GM19240 (cell line): Measurements from ENCODE around the gene AGAP2.
"Not testable (repeated sequence)": the region's sequence is repeated elsewhere in the genome, so short reads cannot be mapped to it uniquely, and the experiment has no call there.

ENCODE experiments used
- DNase-seq: peaks from one replicate; pipeline ENCODE4 v3.0.0; 2011; ENCODE audit warnings: low spot score; ENCODE audit not compliant: insufficient read length

Gene AGAP2

DNA sequence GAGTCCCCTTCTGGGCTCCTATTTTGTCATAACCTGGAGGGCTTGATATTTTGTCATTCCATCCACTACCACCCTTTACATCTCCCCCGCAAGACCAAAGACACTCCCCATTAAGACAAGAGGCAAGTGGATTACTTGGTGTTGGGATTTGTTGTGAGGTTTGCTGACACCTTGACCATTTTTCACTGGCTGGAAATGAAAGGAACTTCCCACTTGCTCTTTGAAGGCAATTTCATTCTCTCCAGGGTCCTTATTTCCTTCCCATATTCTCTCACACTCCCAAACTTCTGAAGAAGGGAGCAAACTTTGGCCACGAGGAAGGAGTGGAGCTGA is 14.9 kb downstream of the AGAP2 start:
- DNase-seq: no peak

DNA sequence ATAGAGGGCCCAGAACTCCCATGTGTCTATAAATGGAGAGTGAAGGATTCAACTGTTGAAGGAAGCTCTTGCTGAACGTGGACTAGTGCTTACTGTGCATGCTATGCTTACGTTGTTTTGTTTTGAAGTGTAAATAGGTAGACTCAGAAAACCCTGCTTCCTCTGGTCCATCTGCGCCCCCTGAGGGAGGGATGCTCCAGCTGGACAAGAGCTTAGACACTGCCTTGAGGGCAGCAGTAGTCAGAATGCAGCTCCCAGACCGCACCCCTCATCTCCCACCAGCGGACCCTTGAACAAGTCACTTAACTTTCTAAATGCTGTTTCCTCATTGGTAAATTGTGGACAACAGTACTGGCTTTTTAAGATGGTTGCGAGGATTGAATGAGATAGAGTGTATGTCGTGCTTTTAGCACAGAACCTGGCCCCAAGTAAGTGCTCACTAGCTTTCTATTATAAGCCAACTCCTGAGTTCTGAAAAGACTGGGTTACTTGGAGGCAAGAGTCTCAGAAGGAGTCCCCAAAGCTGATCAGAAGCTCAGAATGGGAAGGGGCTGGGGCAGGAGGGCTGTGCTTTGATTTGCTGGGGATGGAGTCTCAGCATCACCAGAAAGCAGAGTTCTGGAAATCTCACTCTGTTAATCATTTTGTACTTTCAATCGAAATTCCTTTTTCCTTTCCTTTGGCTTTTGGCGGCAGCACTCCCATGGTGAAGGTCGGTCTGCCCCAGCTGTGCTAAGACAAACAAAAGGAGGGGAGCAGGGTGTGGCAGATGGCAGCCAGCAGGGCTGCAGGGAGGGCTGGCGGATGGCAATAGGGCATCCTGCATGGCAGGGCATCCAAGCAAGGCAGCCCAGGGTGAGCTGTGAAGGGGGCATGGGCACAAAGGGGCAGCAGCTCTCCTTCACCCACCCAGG is 15.6 kb downstream of the AGAP2 start:
- DNase-seq: no peak

DNA sequence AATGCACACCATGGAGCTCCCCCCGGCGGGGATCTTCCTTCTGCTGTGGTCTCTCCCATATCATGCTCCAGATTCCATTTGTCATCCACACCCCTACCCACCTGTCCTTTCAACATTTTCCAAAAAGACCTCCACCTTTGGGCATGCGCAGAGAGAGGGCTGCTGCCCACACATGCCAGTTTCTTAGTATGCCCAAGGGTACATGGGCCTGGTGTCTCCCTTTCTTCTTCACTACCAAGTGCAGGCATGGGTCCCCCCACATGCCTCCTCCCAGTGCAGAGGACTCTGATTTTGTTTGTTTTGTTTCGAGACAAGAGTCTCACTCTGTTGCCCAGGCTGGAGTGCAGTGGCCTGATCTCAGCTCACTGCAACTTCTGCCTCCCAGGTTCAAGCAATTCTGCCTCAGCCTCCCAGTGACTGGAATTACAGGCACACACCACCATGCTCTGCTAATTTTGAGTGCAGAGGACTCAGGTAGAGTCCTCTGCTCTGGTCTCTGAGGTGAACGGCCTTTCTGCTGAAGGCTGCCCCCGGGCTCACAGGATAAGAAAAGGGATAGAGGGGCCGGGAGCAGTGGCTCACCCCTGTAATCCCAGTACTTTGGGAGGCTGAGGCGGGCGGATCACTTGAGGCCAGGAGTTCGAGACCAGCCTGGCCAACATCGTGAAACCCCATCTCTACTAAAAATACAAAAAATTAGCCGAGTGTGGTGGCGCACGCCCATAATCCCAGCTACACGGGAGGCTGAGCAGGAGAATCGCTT is 16.5 kb downstream of the AGAP2 start:
- not testable (repeated sequence) for DNase-seq

DNA sequence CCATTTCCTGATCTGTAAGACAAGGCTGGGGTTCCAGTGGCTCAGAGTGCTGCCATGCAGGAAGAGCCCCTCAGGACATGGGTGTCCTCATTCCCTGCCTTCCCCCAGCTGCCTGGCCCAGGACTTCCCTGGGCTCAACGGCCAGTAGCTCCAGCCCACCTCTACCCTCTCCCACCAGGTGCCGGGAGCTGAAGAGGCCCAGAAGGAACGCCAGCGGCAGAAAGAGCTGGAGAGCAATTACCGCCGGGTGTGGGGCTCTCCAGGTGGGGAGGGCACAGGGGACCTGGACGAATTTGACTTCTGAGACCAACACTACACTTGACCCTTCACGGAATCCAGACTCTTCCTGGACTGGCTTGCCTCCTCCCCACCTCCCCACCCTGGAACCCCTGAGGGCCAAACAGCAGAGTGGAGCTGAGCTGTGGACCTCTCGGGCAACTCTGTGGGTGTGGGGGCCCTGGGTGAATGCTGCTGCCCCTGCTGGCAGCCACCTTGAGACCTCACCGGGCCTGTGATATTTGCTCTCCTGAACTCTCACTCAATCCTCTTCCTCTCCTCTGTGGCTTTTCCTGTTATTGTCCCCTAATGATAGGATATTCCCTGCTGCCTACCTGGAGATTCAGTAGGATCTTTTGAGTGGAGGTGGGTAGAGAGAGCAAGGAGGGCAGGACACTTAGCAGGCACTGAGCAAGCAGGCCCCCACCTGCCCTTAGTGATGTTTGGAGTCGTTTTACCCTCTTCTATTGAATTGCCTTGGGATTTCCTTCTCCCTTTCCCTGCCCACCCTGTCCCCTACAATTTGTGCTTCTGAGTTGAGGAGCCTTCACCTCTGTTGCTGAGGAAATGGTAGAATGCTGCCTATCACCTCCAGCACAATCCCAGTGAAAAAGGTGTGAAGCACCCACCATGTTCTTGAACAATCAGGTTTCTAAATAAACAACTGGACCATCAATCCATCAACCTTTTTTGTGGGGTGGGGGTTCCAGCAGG is 17.6 kb downstream of the AGAP2 start:
- DNase-seq: no peak

- DNase-seq: no peak
These were observed 18.6 kb downstream of the AGAP2 start for GRCh38 chr12:57719777-57720605.

DNA sequence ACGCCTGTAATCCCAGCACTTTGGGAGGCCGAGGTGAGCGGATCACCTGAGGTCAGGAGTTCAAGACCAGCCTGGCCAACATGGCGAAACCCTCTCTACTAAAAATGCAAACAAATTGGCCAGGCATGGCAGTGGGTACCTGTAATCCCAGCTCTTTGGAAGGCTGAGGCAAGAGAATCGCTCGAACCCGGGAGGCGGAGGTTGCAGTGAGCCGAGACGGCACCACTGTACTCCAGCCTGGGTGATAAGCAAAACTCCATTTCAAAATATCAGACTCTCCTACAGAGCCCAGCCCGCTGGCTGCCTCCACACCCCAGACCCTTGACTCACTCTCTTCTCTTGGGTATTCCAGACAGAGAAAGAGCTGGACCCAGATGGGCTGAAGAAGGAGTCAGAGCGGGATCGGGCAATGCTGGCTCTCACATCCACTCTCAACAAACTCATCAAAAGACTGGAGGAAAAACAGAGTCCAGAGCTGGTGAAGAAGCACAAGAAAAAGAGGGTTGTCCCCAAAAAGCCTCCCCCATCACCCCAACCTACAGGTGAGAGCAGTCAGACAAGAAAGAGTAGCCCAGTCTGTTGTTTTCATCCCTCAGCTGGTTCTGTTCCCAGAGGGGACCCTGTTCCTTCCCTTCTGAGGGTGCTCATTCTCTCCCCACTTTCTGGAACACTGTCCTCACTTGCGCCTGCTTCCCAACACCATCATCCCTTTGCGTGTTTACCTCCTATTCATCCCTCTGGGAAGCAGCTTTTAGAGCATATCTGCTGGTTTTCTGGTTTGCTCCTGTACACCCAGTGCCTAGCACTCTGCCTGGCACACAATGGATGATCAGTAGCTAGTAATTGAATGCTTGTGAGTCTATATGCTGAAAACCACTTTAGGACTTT is 19.7 kb downstream of the AGAP2 start:
- DNase-seq: no peak

GRCh38 chr12:57717846-57718640 is 20.5 kb downstream of the AGAP2 start:
- DNase-seq: no peak

DNA sequence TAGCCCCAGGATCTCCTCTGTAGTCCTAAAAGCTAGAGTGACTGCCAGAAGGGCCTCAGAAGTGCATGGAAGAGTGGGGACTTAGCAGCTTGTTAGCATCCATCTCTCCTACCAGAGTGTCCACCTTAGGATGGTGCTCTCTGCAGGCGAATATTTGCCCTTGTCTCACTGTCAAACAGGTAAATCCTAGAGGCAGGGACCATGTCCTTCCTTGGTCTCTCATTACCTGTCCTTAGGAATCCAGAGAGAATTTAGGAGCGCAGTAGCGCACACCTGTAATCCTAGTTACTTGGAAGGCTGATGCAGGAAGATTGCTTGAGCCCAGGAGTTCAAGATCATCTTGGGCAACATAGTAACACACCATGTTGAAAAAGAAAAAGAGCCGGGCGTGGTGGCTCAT is 21.4 kb downstream of the AGAP2 start:
- no peak for DNase-seq

DNA sequence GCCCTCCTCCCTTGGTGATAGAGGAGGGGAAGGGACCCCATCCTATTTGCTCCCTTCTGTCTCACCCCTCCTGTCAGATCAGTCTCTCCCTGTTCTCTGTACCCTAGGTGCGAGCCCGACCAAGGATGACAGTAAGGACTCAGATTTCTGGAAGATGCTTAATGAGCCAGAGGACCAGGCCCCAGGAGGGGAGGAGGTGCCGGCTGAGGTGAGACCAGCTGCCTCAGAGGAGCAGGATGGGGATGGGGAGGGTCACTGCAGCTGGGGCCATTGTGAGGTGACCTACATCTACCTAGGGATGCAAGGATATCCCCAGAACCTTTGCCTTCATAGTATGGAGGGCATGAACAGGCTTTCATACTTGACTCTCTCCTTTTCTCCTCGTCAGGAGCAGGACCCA is 22.2 kb downstream of the AGAP2 start:
- no peak for DNase-seq

DNA sequence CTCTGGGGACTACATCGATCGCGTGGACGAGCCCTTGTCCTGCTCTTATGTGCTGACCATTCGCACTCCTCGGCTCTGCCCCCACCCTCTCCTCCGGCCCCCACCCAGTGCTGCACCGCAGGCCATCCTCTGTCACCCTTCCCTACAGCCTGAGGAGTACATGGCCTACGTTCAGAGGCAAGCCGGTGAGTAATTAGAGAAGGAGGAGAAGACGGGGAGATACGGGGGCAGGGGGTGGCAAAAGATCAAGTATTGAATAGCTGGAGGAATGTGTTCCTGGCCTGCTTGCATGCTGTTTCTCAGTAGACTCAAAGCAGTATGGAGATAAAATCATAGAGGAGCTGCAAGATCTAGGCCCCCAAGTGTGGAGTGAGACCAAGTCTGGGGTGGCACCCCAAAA is 22.8 kb downstream of the AGAP2 start:
- DNase-seq: no peak

DNA sequence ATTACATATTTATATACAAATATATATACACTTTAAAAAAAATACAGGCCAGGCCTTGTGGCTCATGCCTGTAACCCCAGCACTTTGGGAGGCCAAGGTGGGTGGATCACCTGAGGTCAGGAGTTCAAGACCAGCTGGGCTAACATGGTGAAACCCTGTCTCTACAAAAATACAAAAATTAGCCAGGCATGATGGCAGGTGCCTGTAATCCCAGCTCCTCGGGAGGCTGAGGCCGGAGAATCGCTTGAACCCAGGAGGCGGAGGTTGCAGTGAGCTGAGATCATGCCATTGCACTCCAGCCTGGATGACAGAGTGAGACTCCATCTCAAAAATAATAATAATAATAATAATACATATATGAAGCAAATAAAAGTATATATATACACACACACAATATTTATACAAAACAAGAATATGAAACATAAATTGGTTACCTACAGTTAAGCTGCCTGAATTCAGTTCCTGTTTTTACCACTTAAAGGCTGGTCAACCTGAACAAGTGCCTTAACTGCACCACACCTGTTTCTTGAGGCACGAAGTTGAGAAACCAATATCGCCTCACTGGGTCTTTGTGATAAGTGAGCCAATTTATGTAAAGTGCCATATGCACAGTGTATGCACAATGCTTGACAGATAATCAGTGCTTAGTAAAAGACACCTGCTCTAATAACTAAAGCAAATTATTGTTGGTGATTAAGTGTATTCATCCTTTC is 23.4 kb downstream of the AGAP2 start:
- not testable (repeated sequence) for DNase-seq

GRCh38 chr12:57713209-57713608 is 25.3 kb downstream of the AGAP2 start:
- no peak for DNase-seq

GRCh38 chr12:57712701-57713100 is 25.8 kb downstream of the AGAP2 start:
- no peak for DNase-seq

DNA sequence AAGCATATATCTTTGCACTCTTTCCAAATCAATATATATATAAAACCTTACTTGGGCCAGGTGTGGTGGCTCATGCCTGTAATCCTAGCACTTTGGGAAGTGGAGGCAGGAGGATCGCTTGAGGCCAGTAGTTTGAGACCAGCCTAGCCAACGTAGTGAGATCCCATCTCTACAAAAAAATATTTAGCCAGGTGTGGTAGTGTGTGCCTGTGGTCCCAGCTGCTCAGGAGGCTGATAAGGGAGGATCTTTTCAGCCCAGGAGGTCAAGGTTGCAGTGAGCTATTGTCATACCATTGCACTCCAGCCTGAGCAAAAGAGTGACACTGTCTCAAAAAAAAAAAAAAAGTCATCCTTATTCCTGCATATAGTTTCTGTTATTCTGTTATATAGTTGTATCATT is 30.2 kb downstream of the AGAP2 start:
- DNase-seq: no peak

GRCh38 chr12:57707250-57707649 is 31.3 kb downstream of the AGAP2 start:
- no peak for DNase-seq

GRCh38 chr12:57700317-57700716 is 38.2 kb downstream of the AGAP2 start:
- no peak for DNase-seq

DNA sequence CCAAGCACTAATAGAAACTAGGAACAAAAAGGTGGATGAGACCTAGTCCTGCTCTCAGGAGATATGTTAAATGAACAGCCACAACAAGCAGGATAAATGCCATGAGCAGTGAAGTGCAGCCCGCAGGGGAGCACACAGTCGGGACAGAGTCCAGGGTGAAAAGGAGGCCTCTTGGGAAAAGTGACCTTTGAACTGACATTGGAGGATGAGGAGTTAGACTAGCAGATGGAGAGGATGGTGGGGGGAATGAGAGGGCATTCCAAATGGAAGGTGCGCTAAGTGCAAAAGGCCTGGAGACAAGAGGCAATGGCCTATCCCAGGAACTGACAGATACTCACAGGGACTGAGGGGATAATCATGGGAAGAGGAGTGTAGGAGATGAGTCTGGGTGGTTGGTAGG is 40.1 kb downstream of the AGAP2 start:
- no peak for DNase-seq

DNA sequence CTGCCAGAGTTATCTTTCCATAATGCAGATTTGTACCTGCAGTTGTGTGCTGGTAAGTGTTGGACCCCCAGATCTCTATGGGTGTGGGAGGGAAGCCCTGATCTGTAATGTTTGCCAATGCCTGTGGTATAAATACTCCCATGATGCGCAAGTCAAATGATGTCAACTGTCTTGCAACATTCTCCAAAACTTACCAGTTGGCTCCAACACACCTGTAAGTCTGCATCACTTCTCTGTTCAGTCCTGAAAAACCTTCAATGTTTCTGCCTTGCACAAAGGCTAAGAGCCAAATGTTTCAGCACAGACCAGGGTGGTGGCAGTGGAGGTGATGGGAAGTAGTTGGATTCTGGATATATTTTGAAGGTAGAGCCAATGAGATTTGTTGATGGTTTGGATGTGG is 41.5 kb downstream of the AGAP2 start:
- no peak for DNase-seq
